SKM-1 treated with dmso at 0.1 percent for 144 hours (cell line): ENCODE data around the gene ACIN1.

Experiments
- DNase-seq: peaks from one replicate; lab custom pipeline; 2025; ENCODE audit not compliant: unreplicated experiment; lab: John Stamatoyannopoulos, UW

The ACIN1 gene

DNA sequence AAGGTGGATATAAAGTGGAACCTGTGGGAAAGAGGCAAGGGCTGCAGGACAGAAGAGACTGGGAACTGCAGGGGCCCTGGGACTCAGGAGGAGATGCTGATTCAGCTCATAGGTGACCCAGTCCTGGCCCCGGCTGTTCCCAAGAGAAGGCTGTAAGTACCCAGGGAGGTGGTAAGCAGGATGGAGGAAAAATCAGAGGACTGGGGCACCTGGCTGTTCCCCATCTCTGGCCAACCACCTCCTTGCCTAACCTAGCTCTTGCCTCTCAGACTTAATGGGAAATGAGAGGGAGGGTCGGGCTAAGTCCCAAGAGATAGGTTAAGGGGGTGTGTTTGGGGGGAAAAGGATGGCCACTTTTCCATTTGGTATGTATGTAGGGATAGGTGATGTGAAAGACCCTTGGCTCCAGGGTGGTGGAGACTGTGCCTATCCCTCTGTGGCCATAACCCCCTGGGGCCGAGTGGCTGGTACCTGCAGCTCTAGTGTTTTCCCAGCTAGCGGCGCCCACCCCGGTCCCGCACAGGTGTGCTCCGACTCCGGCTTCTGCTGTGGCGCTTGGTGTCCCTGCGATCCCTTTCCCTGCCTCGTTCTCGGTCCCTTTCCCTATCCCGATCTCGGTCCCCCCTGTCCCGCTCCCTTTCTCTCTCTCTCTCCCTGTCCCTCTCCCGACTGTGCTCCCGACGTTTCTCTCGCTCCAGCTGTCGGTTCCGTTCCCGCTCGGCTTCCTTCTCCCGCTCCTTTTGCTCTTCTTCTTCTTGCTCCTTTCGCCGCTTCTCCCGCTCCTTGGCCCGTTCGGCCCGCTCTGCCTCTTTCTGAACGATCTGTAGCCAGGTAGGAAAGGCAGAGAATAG is 36.1 kb downstream of the ACIN1 start:
- DNase-seq, result no peak

GRCh38 chr14:23057757-23058653 is 36.9 kb downstream of the ACIN1 start:
- no peak for DNase-seq

DNA sequence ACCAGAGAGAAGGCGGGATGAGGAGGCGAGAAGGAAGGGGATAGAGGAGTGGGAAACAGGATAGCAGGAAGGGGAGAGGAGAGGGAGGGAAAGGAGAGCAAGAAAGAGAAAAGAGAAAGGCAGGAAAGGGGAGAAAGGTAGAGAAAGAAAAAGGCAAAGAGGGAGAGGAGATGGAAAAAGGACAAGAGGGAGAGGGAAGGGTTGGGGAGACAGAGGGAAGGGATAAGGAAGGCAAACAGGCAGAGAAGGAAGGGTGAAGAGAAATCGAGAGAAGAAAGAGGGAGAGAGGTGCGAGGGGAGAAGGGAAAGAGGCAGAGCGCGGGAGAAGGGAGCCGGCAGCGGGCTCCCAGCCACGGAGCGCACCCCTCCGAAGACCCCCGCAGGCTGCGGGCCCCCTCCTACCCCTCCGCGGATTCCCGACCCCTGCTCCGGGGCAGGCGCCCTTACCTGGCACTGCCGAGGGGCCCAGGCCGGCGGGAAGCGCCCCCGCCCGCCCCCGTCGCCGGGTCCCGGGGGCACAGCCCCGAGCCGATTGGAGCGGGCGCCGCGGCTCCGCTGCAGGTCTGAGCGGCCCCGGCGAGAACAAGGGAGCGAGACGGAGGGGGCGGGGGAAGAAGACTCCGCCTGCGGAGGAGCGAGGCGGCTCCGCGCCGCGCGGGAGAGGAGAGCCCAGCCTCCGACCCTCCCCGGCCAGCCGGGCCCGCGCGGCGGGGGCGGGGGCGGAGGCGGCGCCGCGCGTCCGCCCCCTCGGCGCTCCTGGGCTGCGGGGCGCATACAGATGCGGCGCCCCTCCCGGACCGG is 37.8 kb downstream of the ACIN1 start, which contains the start of gene CDH24:
Gene CDH24, minus strand, starts transcription at position 565 of the 801 bp plus-strand sequence. CDS start 1,787 bp downstream, outside the sequence.
- no peak for DNase-seq

DNA sequence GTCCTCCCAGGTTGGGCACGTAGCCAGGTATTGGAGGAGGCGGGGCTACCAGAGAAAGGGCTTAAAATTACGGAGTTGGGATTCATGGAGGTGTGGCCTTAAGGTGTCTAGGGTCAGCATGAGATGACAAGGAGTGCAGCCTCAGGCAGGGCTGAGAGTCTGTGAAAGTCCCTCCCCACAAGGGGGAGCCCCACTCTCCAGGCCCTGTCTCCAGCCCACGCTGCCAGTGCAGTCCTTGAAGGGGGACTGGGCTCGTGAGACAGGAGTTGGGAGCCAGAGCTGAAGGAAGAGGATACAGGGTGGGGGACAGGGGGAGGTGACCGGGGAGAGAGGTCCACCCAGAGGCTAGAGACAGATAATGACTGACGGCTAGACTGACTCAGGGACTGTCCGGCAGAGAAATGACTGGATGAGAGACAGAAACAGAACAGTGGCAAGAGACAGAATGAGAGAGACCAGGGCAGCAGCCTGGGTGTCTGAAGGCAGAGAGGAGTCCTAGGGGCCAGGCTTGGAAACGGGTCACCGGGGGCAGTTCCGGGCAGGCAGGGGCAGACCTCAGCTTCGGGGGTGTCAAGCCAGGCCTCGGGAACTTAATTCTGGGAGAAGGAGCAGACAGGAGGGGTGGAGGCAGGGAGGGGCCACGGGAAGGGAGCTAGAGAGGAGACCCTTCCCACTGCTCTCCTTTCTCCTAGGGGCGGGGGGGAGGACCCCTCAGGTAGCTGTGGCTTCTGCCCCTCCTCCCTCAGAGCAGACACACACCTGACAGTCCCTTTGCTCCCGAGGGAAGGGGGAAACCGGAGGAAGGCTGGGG is 38.6 kb downstream of the ACIN1 start:
- DNase-seq, result no peak

DNA sequence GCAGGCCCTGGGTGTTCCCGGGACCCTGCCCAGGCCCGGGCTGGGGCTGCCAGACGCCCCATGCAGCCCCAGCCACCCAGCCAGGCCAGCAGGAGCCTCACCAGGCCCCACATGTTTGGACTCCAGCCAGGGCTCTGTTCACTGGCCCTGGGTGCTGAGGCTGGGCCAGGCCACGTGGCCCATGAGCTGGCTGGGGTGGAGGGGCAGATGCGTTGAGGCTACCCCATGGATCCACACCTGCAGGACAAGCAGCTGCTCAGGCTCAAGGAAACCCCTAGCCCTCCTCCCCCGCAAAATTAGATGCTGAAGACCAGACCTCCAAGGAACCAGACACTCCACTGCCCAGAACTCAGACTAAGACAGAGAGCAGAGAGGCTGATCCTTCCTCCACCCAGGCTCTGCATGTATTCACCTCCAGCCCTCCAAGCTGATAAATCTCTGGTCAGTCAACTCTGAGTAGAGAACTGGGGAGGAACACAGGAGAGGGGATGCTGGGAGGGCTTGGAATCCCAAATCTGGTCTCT is 39.3 kb downstream of the ACIN1 start:
- DNase-seq, result no peak

GRCh38 chr14:23055147-23055550 is 39.8 kb downstream of the ACIN1 start:
- DNase-seq, result no peak

GRCh38 chr14:23054000-23054811 is 40.7 kb downstream of the ACIN1 start:
- DNase-seq, result no peak

GRCh38 chr14:23053426-23053825 is 41.5 kb downstream of the ACIN1 start:
- DNase-seq, result no peak

- DNase-seq, result no peak
Observed at GRCh38 chr14:23052671-23053070, 42.3 kb downstream of the ACIN1 start.

- no peak for DNase-seq
Observed at GRCh38 chr14:23052182-23052623, 42.7 kb downstream of the ACIN1 start.

DNA sequence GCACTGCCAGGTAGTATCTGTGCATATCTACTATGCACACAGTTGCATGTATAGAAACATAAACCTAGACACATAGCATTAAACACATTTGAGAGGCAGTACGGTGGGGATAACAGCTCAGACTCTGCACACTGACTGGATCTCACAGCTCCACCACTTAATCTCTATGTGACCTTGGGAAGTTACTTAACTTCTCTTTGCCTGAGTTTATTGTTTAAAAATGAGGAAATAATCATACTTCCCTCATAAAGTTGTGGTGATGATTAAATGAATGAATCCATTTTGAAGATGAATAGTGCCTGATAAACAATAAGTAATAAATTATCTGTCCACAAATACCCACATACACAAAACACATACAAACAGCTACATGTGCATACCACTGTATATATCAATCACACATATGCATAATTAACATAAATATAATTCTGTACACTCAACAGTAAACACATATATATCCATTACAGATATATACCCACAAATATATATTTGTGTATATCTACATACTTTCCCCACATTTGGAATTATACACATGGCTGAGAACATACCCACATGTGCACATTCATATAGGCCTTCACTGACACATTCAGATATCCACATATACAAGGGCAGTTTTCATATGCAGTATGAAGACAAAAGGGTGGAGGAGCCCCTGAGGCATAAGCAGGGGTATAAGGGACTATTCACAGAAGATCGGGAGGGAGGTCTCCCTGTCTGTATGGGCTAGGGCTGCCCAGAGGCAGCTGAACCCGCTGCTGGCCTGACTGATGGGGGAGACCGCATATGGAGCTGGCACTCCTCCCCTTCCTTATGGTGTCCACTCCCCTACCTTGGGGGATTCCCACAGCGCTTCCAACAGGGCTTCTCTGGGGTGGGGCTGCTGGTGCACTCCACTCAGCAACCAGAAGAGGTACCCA is 43.5 kb downstream of the ACIN1 start:
- no peak for DNase-seq

DNA sequence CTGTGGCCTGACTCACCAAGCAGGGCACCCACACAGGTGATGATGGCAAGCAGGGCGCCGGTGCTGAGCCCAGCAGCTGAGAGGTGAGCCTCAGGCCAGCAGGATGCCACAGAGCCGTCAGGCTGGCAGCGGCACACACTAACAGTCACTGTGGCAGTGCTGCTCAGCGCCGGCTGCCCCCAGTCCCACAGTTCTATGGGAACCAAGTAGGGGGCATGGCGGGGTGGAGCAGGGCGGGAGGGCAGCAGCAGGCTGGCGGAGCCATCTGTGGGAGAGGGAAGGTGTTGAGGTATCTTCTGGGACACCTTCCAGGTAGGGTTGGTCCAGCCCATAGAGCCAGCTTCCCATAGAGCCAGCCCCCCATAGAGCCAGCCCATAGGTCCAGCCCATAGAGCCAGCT is 45.9 kb downstream of the ACIN1 start:
- DNase-seq, result no peak

DNA sequence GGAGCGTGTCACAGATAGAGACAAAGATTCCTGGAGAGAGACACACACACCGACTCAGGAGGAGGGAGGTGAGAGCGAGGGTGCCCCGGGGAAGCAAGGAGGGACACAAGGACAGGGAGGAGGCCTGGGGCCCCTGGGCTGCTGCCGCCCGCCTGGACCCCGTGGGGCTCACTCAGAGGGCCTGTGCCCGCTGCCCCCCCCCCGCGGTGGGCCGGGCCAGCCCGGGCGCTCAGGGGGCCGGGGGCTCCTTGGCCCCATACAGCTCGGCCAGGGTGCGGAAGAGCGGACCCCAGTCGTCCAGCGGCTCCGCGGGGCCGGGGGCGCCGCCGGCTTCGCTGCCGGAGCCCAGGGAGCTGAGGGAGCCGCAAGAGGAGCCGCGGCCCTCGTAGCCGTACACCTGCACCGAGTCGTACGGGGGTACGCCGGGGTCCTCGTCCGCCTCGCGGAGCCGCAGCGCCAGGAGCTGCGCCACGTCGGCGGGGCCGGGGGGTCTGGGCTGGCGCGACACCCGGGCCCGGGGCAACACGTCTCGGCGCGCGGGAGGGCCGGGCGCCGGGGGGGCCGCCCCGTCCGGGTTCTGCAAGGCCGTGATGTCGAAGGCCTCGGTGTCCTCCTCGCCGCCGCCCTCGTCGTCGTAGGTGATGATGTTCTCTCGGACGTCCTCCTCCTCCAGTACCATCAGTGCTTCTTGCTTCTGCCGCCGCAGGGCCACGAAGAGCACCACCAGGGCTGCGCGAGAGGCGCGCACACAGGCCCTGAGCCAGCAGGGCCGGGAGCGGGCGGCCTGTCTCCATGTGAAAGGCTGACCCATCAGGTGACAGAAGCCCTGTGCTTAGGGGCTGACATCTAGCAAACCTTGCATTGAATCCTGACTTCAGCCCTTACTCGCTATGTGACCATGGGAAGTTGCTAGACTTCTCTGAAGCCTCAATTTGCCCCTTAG is 46.9 kb downstream of the ACIN1 start:
- DNase-seq, result no peak

- no peak for DNase-seq
Observed at GRCh38 chr14:23047034-23047634, 47.8 kb downstream of the ACIN1 start.

DNA sequence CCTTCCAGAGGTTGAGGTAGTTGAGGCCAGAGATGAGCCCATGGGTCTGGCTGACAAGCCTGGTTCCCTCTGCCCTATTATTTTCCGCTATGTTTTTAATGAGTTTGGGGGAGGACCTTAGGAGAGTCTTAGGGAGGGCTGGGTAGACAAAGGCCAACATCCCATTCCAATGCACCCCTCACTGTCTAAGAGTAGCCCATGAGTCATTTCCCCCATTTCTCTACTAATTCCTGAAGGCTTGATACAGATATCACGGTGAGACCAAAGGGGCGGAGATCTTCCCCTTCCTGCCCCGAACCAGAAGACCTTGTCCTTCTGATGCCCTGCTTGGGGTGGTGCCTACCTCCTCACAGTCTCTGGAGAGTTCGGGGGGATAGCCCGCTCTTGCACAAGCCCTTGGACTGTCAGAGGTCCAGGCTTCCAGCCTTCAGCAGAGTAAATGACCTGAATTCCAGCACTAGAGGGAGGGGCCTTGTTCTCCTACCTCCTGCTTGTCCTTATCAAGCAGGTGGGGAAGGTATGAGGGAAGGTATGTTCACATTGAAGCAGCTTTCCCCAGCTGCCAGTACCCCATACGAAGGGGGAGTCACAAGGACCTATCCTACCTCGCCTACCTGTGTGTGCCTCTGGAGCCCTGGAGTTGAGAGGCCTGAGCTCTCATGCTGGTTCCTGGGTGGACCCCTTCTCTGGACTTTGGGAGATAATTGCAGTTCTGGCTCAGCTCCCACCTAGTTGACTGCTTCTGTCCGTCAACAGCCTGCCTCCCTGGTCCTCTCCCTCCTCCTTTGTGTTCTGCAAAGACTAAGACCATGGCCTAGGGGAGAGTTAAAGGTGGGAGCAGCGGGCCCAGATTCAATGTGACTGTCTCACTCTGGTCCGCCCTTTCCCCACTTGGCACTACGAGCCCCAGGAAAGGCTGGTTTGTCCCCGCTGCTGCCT is 49.2 kb downstream of the ACIN1 start:
- no peak for DNase-seq
